Left kidney (tissue), 8 donors: ENCODE results near the gene MYH13. TPM values are rescaled to one million over a fixed set of nuclear protein-coding genes. Genes with fewer than 3 reads are reported as not detected.

Experiments used
- DNase-seq: peaks from one replicate; pipeline ENCODE4 v3.0.0-alpha.2; 2013
- long read RNA-seq, 8 donors: transcript quantifications; one replicate each; lab custom pipeline, GENCODE V29; 2026
- polyA plus RNA-seq: library from polyadenylated mRNA; unstranded; fragments of 120-200 nt; gene quantifications from one replicate; pipeline ENCODE4 v1.2.1, GENCODE V29; 2013; ENCODE audit not compliant: insufficient read length

The MYH13 gene
- 0.17 TPM for polyA plus RNA-seq
- long read RNA-seq, donor 1, result 0 reads
- long read RNA-seq, donor 2, result 0 reads
- long read RNA-seq, donor 3, result 0 reads
- long read RNA-seq, donor 4, result 0 reads
- long read RNA-seq, donor 5, result 0 reads
- long read RNA-seq, donor 6, result 0 reads
- long read RNA-seq, donor 7, result 0 reads
- long read RNA-seq, donor 8, result 0 reads

DNA sequence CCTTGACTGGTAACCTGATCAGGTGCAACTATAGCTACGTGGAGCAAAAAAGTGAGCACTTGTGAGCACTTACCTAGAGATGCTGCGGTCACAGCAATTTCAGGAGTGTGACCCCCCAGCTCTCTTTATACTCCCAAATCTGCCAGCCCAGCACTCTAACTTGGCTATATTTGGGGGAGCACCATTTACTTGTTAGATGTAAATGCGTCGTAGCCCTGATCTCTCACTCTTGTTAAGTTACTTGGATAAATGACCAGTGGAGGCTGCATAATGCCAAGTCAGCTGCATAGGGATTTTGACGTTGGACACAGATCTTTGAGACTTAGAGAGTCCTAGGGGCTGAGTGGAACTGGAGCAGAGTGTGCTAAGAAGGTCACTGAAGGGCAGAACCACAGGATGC, at the start of gene MYH13:
TSS of gene MYH13 (minus strand) at position 101 of the 400 bp plus-strand sequence. CDS start 8,476 bp downstream, outside the sequence.
- no peak for DNase-seq

DNA sequence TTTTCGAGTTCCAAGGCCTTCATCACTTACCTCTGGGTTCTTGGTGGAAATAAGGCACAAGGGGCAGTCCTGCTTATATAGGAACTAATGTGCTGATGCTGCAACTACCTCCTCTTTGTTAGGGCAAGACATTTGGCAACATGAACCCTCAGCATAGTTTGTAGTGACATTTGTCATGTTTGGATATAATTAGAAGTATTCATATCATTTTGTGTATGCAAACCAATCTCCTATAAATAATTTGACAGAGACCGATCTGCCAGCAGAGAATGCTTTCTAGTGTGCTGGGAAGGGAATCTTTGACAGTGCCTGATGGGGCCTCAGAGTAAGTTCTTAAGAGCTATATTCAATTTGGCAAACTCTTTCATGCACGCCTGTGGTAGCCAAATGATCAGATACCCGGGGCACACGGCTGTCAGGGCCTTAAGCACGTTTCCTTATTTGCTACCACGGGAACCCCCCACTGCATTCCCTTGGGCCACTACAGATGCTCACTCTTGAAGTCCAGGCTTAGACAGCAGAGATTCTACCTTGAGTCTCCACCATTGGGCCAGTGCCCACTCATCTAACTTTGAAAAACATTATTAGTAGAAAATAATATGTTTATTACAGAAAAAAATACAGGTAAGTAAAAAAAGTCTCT, 49.2 kb upstream of the MYH13 start, which contains the start of gene MYH8:
TSS of gene MYH8 (minus strand) at position 51 of the 643 bp plus-strand sequence. CDS start 1,723 bp downstream, outside the sequence.
- no peak for DNase-seq

DNA sequence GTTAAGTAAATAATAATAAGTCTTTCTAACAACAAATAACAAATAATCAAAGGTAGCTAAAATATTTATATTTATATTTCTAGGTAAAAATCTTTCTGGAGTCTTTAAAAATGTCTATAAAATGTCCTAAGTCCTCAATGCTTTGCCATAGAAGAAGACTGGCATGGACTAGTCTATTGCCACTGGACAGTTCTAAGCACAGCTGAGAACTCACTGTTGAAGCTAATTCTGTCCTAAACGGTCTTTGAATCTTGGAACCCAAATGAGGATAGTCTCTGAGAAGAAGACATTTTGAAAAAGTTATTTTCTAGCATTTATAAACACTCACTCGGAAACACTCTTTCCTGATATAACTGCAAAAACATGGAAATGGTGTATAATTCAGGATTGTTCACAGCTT, 48.4 kb upstream of the MYH13 start:
- no peak for DNase-seq

DNA sequence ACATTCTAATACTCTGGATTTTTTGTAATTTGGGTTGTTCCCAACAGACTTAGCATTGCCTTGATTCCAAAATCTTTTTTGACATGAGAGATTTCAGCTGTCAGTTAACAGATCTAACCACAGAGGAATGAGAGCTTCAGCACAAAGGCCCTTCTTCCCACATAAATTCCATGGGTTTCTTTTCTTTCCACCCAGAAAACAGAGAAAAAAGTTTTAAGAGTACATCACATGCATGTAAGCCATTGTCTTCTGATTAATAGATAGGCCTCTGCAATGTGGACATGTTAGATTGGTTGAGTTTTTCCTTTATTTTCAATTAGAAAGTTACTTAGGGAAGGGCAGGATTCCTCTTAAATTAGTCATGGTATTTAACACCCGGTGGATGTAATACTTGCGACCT, 48.0 kb upstream of the MYH13 start:
- no peak for DNase-seq

DNA sequence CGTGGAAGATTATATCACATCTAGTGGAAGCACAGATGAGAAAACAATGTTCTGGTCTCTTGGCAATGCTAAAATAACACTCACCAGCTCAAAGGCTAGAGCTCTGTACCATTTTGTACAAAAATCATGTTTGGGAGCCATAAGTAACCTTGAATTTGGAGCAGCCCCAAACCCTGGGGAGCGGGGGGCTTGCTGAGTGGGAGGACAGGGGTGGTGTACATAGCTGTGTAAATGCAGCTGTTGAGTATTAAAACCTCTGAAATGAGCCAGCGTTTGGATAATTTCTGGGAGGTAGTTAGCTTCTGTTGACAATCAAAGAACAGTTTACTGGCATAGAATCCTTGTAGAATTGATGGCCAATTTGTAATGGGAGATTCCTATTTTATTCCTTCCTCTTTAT, 44.6 kb upstream of the MYH13 start:
- DNase-seq, result no peak

DNA sequence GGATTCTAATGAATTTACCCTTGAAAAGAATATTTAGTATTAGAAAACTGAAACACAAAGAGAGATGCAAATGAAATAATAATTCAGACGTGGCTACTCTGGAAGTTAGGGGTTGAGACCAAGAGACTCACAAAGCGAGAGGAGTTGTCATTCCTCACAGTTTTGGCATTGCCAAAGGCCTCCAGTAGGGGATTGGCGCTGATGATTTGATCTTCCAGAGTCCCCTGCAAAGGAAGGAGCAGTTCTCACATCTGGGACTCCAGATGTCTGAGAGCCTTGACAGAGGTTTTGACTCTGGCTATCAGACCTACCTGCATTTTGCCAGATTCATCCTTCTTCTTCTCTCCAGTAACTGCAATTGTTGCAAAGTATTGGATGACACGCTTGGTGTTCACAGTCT, 42.4 kb upstream of the MYH13 start:
- DNase-seq, result no peak

DNA sequence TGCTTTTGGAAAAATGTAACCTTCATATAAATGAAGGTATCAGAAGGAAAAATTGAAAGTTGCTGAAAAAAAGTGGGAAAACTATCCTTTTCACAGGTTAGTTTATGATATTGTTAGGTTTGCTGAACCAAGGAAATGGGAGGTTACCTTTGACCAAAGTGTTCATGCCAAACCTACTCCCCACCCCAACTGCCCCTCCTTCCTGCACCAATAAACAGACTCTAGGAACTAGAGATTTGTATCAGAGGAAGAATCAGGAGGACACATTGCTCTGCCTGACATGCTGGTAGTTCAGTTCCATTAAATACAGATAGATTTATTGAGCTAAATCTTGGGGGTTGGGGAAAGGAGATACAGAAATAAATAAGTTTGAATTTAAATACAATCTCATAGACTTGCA, 30.8 kb upstream of the MYH13 start:
- DNase-seq, result no peak

DNA sequence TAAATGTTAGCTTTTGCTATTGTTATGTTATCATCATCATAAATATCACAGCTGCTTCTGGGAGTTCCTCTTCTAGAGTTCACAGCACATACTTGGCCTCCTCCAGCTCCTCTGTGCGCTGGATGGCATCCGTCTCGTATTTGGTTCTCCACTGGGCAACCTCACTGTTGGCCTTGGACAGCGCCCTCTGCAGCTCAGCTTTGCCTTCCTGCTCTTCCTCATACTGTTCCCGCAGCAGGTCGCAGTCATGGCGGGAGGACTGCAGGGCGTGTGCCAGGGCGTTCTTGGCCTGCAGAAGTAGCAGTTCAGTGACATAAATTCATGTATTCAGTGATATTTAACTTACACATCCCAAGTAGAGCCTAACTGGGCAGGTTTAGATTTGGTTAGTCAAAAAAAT, 25.5 kb upstream of the MYH13 start:
- DNase-seq, result no peak

DNA sequence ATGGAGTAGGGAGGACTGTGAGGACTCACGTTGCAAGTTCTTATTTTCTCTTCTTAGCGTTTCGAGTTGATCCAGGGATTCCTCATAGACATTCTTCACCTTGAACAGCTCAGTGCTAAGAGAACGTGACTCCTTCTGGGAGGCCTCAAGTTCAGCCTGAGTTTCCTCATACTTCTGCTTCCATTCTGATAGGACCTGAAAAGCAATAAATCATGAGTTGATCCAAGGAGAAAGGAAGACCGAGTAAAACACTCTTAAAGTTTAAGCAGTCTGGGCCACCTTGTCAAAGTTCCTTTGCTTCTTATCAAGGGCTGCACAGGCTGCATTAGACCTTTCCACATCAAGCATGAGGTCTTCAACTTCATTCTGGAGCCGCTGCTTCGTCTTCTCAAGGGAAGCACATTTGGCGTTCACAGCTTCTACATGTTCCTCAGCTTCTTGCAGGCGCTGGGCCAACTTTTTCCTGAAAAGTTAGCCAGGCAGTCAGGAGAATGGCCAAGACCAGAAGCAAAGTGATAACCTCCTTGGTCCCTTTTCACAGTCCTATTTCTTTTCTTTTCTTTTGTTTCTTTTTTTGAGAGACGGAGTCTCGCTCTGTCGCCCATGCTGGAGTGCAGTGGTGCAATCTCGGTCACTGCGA, 23.8 kb upstream of the MYH13 start:
- no peak for DNase-seq

DNA sequence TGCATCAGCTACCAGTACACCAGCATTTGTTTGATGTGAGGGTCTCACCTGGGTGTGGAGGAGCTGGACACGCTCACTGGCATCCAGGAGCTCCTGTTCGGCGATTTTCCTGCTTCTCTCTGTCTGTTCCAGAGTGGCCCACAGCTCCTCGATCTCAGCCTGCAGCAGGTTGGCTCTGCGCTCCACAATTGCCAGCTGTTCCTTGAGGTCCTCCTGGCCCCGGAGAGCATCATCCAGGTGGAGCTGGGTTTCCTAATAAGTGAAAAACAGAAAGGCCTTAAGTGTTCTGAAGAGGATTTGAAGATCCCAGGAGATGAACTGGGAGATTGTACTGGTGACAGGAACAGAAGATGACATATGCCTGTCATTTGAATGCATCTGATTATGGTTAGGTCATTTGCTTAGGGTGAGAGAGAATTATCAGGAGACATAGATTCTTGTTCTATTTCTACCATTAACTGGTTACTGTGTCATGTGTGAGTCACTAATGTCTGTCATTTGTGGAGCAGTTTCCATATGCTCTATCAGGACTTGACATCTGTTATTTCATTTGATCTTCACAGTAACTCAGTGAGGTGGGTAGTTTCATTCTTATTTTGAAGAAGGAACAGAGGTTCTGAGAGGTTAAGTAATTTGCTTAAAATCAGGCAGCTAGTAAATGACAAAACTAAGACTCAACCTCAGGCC, 21.5 kb upstream of the MYH13 start:
- no peak for DNase-seq

DNA sequence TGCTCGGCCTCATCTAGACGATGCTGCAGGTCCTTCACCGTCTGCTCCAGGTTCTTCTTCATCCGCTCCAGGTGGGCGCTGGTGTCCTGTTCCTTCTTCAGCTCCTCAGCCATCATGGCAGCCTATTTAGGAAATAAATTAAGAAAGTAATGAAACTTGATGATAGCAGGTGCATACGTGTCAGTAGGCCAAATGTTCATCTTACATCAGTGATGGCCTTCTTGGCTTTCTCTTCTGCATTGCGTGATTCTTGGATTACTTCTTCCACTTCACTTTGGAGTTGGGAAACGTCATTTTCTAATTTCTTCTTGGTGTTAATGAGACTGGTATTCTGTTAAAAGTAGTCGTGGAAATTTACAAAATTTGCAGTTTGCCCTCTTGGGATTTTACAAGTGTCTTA, 20.1 kb upstream of the MYH13 start:
- no peak for DNase-seq

DNA sequence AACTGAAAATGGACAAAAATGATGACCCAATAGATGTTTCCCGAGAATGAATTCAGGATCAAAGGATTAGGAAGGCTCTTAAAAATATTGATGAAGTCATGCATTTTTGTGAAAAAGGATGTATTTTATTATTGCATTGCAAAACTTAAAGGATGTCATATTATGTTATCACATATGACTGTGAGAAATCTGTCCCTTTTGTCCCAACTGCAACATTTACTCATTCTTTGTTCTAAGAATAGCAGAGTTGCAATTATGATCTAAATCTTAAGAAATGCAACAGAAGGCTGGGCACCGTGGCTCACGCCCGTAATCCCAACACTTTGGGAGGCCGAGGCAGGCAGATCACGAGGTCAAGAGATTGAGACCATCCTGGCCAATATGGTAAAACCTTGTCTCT, 13.1 kb upstream of the MYH13 start:
- no peak for DNase-seq

DNA sequence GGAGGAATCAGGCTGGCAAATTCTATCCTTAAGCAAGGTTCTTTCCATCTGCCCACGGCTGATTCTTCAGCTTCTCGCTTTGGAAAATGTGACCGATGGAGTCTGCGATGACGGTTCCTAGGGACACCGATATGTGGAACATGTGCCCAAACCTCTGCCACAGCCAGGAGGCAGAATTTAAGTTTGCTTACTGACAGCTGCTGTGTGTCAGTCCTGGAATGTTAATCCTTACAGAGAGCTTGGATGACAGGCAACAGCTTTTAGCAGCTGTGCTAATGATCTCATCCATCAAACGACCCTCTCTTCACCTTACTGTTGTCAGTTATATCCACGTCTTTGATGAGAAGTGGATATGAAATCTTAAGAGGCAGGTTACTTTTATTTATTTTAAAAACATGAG, 11.4 kb upstream of the MYH13 start:
- DNase-seq, result peak; percentile 64

DNA sequence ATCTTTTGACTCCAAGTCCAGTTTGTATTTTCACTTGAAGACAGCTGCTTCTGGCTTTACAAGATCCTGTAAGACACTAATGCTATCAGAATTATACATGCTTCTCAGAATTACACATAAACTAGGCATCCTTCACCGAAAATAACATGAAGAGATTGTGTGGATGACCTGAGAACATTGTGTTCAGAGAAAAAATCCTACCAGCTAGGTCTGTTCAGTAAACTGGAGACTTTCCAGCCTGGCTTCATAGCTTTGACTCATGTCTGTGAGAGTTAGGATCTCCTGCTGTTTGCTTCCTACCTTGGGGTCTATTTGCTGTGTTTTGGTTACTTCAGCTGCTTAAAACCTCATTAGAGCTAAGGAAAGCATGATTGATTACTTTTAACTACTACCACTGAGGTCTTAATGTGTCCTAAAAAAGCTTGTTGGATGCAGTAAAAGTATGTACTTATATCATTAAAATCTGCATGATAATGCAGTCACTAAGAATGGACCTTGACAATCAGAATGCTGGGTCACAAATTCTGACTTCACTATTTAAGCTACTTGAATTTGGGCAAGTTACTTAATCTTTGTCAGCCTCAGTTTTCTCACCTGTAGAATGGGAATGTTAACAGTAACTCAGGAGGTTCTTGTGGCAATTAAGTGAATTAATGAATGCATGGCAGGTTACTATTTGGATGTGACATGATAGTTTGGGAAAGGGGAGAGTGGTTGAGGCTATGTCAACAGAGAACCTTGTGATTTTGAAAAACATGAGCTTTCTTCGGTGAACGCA, 8.0 kb upstream of the MYH13 start:
- no peak for DNase-seq

DNA sequence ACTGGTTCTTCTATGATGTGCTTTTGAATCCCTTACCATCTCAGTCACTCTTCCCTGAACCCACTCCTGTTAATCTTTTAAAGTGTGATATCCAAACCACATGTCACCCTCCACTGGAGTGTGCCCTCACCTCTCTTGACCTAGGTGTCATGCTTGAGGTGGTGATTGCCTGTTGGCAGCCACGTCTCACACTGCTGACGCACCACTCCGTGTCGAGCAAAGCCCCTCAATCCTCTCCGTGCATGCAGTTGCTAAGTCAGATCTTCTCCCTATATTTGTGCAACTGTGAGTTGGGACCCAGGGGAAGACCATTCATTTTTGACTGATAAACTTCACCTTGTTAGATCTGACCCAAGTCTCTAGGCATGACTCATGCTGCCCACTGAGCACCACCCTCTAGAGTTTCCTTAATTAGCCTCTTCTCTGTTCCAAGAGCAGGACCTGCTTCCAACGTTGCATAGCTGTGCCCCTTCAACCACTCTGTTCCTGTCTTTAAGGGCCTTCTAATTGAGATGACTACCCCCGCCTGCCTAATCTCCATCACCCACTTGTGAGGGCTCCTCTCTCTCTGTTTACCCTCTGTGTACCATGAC, 2.7 kb downstream of the MYH13 start:
- no peak for DNase-seq

DNA sequence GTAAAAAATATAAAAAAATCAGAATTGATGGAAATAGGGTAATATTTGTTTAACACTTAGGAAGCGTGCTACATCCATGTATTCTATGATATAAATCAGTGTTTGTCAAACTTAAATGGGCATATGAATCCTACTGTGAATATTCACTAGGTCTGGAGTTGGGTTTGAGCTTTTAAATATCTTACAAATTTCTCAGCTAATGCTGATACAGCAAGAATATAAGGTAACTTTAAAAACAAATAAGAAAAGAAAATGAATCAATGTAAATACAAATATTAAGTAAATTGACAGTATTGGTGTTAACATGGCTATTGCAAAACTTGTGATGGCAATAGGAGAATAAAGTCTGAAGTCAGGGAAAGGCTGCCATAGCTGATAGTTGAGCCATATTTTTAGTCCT, 3.6 kb downstream of the MYH13 start:
- no peak for DNase-seq

DNA sequence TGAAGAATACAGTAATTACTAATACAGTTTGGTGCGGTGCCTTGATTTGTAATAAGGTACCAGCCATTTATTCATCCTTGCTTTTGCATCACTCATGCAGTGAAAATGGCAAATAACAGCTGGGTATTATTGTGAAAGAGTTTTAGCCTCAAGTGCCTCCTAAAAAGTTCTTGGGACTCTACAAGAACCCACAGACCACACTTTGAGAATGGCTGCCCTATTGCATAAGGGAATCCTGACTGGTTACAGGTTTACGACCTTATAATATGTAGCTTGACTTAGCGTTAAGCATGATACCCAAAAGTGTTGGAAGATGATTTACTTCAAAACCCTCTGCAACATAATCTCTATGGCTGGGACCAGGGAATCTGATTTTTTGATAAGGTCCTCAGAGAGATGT, 4.2 kb downstream of the MYH13 start:
- no peak for DNase-seq

DNA sequence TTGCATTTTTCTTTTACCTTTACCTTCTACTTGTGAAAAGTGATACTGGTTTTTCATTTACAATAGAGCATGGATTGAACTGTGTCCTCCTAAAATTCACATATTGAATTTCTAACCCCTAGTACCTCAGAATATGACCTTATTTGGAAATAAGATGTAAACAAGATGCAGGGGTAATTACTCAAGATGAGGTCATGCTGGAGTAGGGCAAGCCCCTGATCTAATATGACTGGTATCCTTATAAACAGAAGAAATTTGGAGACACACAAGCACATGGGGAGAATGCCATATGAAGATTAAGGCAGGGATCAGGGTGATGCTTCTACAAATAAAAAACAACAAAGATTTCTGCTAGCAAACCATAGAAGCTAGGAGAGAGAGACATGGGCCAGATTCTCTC, 12.2 kb downstream of the MYH13 start:
- DNase-seq, result no peak

DNA sequence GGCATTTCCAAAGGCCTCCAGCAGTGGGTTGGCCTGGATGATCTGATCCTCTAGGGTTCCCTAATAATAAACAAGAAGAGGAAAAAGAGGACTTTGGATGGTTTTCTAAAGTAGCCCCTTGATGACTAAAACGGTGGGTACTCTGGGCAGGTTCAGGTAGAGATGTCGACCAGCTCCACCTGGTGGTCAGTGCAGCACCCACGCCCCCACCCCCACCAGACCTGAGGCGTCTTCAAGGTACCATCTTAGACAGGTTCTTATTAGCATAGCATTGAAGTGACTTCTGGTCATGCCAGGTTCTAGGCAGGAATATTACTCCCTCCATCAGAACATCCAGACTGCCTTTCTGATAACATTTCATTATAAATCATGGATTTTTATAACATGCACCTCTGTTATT, 15.0 kb downstream of the MYH13 start:
- no peak for DNase-seq

DNA sequence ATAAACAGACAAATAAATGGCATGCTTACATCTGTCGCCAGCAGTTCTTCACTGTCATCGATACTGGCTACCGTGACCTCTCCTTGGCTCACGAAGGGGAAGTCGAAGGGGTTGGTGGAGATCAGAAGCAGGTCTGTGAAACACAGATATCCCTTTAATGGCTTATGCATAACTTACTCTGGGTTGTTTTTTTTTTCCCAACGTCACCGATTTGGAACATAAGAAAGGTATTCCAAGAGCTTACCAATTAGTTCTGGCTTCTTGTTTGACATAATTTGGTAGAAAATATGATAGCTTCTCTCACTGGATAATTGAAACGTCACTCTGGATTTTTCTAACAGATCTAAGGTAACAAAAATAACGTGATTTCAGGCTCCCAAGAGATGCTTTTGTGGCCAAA, 18.2 kb downstream of the MYH13 start:
- DNase-seq, result no peak

DNA sequence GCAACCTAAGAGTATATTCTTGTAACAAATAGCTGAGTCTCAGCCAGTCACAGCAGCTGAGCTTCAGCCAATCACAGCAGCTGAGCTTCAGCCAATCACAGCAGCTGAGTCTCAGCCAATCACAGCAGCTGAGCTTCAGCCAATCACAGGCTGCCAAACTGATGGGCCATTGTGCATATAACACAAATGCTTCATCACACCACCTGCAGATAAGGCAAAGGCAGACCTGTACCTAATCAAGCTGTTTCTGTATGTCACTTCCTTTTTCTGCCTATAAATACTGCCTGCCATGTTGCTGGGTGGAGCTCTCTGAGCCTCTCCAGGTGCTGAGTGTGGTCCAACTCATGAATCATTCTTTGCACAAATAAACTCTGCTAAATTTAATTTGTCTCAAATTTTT, 19.9 kb downstream of the MYH13 start:
- DNase-seq, result no peak

DNA sequence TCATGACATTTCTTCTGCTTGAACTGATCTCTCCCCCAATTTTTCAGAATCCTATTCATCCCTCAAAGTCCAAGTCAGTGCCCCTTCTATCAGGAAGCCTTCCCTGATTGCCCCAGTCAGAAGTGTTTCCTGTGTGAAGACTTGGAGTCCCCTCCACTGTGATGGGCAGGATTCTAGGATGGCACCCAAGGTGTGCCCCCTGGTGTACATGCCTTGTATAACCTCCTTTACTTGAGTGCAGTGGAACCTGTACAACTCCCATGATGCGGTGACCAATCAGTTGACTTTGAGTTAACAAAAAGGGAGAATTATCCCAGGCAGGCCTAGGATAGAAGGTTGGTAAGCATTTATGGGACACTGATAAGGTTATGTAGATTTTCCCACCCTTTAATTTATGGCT, 23.4 kb downstream of the MYH13 start:
- no peak for DNase-seq
